ENCODE data around the gene DXO.
"Not testable (repeated sequence)": the region's sequence is repeated elsewhere in the genome, so short reads cannot be mapped to it uniquely, and the experiment has no call there.

DNA sequence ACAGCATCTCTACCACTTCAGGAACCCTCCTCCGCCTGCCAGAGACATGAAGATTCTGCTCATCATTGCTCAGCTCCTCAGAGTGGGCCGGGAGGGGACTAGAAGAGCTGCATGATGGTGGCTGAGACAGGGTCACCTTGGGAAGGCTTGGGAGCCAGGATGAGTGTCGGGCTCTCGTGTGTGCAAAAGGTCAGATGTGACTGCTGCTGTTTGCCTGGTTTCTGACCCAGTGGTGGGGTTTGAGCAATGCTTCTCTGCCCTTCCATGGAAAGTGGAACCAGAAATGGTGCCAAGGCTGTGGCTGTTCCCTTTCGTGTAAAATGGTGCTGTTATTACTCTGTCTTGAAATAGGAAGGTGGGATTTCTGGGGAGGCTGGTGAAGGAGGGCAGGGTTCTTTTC is 41.8 kb upstream of the DXO start:
- TF ChIP-seq, protein P1, sequence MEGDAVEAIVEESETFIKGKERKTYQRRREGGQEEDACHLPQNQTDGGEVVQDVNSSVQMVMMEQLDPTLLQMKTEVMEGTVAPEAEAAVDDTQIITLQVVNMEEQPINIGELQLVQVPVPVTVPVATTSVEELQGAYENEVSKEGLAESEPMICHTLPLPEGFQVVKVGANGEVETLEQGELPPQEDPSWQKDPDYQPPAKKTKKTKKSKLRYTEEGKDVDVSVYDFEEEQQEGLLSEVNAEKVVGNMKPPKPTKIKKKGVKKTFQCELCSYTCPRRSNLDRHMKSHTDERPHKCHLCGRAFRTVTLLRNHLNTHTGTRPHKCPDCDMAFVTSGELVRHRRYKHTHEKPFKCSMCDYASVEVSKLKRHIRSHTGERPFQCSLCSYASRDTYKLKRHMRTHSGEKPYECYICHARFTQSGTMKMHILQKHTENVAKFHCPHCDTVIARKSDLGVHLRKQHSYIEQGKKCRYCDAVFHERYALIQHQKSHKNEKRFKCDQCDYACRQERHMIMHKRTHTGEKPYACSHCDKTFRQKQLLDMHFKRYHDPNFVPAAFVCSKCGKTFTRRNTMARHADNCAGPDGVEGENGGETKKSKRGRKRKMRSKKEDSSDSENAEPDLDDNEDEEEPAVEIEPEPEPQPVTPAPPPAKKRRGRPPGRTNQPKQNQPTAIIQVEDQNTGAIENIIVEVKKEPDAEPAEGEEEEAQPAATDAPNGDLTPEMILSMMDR (IDR thresholded peaks at IDR 0.05; ENCODE audit: low read depth, low read length) = not testable (repeated sequence)
- TF ChIP-seq POLR2A (IDR thresholded peaks at IDR 0.05; ENCODE audit: extremely low read depth, insufficient read length) = not testable (repeated sequence)
